GM19438 (cell line): ENCODE data around the gene SAP25.
"Not testable (repeated sequence)": the region's sequence is repeated elsewhere in the genome, so short reads cannot be mapped to it uniquely, and the experiment has no call there.

ENCODE experiments used
- ATAC-seq: cut with Tn5 transposase; IDR thresholded peaks from one replicate; pipeline ENCODE4 v1.9.1; 2021; ENCODE audit warnings: low read depth; ENCODE audit not compliant: unreplicated experiment

Gene SAP25

GRCh38 chr7:100563100-100563564 is 10.6 kb downstream of the SAP25 start:
- ATAC-seq = no peak

DNA sequence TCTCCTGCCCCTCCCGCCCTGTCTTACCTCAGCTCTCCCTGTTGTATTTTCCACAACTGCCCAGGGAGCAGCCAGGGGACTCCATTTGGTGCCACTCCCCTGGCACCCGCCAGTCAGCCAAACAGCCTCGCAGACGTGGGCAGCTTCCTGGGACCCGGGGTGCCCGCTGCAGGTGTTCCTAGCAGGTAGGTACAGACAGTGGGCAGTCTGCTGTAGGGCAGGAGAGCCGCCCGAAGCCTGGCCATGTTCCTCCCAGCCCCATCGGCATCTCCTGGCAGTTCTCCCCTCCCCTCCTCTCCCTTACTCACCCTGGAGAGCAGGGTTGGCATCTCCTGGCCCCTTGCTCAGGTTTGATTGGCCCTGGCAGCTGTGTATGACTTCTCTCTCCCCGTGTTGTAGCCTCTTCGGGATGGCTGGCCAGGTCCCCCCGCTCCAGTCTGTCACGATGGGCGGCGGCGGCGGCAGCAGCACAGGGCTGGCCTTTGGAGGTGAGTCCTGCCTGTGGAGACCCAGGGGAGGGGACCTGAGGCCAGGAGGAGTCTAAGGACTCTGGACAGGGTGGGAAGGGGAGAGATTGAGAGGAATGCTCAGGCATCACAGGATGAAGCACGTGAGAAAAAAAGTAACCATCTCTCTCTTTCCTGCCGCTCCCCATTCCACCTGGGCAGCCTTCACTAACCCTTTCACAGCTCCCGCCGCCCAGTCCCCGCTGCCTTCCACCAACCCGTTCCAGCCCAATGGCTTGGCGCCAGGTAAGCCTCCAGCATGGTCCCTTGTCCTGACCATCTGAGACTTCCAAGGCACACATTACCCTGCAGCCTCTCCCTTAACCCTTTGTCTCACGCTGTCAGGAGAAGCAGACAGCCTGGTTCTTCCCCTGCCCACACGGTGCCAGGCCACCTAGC is 11.3 kb downstream of the SAP25 start:
- ATAC-seq = no peak

DNA sequence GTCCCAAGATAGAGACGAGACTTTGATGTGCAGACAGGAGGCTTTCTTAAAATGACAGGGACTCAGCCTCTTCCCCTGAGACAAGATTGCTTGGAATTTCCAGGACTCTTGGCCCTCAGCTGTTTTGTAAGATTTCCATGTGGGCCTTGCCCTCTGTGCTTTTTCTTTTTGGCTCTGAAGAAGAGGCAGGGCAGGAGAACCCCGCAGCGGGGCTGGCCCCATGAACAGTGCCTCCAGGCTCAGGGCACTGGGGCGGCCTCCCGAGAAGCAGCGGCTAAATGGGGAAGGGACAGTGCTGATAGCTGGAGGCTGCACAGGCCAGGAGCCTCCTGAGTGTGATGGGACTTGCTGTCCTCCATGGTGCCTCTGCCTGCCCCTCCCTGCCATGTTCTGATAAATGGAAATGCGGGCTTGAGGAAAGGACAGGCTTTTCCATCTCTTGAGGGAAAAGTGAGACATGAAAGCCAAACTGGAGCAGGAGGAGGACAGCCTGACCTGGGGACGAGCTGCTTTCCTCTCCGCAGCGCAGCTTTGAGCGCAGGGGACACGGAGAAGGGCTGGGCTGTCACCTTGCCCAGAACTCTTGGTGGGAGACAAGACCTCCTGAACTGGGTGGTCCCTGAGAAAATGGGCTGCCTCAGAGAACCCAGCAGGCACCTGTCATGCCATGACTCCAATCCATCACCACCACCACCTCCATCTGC is 12.1 kb downstream of the SAP25 start:
- ATAC-seq = no peak

GRCh38 chr7:100559127-100559526 is 14.6 kb downstream of the SAP25 start:
- ATAC-seq = no peak

DNA sequence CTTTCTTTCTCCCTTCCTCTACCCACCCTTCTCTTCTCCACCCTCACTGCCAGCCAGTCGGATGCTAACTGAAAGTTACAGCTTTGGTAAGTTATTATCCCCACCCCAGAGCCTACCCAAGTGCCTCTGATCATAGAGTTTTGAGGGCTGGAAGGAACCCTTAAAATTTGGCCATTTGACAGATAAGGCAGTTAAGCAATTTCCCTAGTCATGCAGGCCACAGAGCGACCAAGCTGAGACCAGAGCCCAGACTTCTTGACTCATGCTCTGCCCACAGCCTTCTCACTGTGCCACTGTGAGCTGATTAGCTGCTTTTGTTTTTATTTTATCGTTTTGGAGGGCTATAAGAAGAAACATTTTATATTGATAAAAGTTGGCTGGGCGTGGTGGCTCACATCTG is 17.2 kb downstream of the SAP25 start:
- ATAC-seq = no peak

GRCh38 chr7:100555701-100556100 is 18.0 kb downstream of the SAP25 start:
- ATAC-seq = no peak

DNA sequence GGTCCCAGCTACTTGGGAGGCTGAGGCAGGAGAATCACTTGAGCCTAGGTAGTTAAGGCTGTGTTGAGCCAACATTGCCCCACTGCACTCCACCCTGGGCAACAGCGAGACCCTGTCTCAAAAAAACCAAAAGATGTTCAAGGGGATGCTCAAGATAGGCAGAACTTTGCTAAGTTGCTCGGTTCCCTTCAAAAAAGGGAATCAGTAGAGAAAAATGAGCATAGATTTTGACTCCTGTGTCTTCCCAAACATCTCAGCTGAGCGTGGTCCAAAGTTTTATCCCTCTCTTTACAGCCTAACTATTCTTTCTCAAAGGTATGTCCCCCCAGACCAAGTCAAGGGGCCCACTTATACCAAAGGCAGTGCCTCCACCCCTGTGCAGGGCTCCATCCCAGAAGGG is 20.7 kb downstream of the SAP25 start:
- ATAC-seq = no peak

DNA sequence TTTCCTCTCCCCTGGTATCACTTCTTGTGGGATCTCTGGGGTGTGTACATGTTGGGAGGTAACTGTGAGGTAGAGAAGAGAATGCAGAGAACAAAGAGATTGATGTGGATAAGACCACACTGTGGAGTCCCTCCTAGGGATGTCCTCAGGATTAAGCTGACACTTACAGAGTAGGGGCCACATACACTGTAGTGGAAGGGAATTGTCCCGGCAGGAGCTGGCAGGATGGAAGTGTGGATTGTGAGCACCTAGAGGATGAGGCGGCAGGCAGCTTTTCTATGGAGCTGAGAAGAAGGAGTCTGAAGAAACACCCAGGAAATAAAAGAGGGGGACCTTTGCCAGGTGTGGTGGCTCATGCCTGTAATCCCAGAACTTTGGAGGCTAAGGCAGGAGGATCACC is 21.2 kb downstream of the SAP25 start:
- ATAC-seq = no peak

DNA sequence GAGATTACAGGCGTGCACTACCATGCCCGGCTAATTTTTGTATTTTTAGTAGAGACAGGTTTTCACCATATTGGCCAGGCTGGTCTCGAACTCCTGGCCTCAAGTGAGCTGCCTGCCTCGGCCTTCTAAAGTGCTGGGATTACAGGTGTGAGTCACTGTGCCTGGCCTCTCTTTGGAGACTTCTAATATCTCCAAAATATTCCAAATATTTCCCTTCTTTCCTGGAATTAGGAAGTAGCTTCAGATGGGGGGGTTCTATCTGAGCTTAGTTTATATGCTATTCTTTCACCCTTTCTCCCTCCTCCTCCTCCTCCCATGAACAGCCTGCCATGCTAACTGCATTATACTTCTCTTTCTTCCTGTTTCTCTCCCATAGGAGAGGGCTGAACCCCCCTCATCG is 25.3 kb downstream of the SAP25 start:
- ATAC-seq = not testable (repeated sequence)

- ATAC-seq = no peak
These were observed 25.8 kb downstream of the SAP25 start for GRCh38 chr7:100547872-100548271.

DNA sequence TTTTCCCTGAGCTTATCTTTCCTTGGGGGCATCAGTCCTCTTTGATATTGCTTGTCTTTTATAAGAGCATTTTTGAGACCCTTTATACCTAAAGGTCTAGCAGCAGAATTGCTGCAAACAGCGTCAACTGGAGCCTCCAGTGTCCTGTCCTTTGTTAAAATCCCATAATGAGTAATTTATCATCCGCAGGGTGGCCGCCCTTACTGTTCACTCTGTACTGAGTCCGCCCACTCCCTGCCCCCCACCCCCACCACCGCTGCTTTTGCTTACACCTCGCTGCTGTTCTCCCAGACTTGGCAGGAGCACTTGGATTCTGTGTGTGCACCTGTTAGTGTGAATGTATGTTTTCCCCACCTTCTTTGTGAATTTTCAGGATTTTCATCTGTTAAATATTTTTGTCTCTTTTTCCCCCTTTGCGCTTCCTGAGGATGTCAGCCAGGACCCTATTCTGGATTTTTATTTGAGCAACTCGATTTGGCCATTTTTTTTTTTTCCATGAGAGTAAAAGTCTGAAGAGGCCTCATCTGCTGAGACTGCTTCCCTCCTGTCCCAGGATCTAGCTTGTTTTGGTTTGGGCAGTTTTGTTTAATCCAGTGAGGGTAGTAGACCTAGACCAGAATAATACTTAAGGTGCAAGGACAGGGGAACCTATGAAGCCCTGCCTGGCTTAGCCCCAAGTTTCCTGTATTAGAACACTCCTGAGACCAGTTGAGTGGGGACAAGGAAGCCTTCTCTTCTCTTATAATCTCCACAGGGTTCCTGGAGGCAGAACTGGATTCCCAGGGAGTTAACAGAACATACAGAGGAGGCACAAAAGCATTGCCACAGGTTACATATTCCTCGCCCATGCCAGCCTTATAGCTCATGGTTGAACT is 26.5 kb downstream of the SAP25 start:
- ATAC-seq = no peak

DNA sequence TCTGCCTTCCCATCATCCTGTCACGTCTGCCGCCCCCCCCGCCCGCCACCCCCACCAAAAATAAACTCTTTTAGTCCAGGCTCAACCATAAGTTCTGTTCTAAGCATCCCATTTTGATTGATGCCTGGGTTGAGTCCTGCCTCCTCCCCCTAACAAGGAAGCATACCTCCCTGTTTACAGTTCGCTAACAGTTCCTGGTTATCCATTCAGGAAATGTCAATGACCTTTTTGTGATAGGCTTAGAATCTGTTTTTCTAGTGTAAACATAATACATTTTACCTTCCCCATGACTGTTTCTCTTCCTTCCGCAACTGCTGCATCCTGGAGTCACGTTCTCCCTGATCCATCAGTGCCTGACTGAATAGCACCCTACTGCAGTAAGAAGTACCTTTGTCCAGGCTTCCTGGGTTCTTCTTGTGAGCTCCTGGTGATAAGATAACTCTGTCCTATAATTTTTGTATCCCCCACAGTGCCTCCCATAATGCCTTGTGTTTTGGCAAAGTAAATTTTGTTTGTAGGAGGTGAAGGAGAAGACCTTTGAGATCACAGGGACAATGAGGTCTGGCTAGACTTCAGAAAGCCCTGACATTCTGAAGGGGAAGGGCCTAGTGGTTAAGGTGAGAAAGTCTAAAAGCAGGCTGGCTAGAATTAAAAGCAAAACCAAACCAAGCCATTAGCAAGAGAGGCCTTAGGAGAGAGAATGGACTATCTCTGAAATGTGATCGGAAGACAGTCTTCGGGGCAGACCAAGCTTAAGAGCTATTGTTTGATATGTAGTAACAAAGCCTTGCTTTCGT is 27.4 kb downstream of the SAP25 start:
- no peak for ATAC-seq

DNA sequence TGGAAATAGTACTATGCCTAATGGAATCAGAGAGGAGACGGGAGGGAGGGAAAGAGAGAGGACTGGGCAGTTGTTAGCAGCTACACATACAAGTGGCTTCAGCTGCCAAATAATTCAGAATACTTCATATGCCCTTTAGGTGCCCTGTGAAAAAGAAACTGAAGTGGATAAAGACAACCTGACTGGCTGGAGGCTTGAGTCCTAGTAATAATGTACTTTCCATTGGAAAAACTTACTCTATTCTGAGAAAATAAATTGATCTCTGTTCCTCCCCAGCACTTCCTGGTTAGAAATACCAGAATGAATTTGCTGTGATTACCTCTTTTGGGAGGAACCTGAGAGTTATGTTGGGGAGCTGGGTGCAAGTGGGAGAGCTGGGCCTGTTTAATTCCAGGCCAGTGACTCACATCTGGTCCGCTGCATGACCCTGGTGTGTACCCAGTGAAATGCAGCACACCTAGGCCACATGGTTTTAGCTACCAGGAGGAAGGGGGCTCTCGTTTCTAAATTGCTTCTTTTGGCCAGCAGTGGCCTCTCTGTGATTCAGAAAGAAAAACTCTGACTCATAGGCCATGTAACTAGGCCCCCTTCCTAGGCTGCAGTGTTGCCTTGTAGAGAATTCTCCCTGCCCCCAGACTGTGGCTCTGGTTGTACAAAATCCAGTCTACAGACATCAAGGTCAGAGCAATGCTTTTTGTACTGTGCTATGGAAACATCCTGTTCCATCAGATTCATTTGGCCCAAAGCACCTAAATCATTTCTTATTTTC is 28.2 kb downstream of the SAP25 start:
- ATAC-seq = peak; percentile 37

- ATAC-seq = no peak
These were observed 28.7 kb downstream of the SAP25 start for GRCh38 chr7:100544967-100545359.

- no peak for ATAC-seq
These were observed 29.3 kb downstream of the SAP25 start for GRCh38 chr7:100544386-100544785.

GRCh38 chr7:100543586-100543985 is 30.1 kb downstream of the SAP25 start:
- ATAC-seq = no peak

GRCh38 chr7:100541309-100541708 is 32.4 kb downstream of the SAP25 start:
- ATAC-seq = not testable (repeated sequence)

- no peak for ATAC-seq
These were observed 33.5 kb downstream of the SAP25 start for GRCh38 chr7:100540073-100540723.
